ENCODE results near the gene USP11. TPM values are rescaled to one million over a fixed set of nuclear protein-coding genes. Genes with fewer than 3 reads are reported as not detected.

USP11 gene
- total RNA-seq, 1 experiment from 2014 or later, result 153 TPM

DNA sequence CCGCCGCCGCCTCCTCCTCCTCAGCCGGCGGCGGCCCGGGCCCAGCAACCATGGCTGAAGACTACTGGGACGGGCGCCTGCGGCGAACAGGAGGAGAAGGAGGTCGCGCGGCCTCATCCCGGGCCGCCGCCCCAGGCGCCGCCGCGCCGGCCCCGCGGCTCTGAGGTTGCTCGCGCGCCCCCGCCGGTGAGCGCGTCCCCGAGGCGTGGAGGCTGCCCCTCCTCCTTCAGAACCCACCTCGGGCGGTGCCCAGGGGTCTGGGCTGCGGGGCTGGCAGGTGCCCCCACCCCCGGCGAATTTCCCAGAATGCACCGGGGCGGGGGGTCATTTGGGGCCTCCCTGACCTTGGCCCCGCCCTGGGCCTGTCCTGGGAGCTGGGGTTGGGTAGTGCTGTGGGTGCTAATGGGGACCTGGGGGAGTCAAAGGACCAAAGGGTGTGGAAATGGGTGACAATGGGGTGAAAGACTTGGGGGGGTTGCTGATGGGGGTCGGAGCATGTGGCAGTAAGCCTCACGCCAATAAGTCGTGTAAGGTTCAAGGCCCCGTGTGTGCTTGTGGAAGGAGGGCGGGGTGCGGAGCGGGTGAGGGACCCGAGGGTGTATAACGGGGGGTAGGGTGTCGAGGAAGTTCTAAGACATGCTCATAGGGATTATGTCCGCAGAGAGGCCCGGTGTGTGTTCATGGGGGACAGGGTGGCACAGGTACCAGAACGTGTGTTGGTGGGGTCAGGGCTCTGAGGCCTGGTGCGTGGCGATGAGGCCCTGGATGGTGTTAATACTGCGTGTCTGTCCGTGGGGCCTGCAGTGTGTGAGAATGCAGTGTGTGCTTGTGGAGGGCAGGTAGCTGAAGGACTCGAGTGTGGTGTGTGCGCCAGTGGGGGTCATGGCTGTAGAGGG, 13.6 kb upstream of the USP11 start:
- no peak overlapping the region for H2BK120ac ChIP-seq (ENCODE audit: low read depth, low read length, poor library complexity, severe bottlenecking)
- Mint-ChIP-seq H3K4me3 (peak overlapping the region; percentile 92 to 96), H3K36me3 (ENCODE audit: insufficient read depth in 1 of 3, low read depth in 3 of 3) (peaks cover 51 to 65% (median 63%) of the 10 kb centered on the region in 3 experiments), H3K27me3 (ENCODE audit: low read depth) (no peaks in the 10 kb centered on the region; the same call in 1 of the 2 replicates), H3K9me3 (peaks cover 0 to 2% of the 10 kb centered on the region in 2 experiments; a peak in 2 of 5 replicates), H3K27ac (peak overlapping the region; percentile 19 to 92 (median 85); a peak in 6 of 7 replicates), H3K4me1 (peaks cover 36 to 38% of the 10 kb centered on the region in 2 experiments)
- no peak overlapping the region for H2BK15ac ChIP-seq (ENCODE audit: low read depth, low read length)
- H3K4me1 ChIP-seq (ENCODE audit: insufficient read depth, low read length), result peaks cover 6% of the 10 kb centered on the region; the same call in 1 of the 2 replicates
- no peaks in the 10 kb centered on the region for H3K9me3 ChIP-seq (ENCODE audit: control insufficient read depth, low read depth, low read length)
- H3T11ph ChIP-seq (ENCODE audit: low read length), result no peak overlapping the region
- H2AK5ac ChIP-seq (ENCODE audit: insufficient read length, low read length), result no peak overlapping the region
- no peak overlapping the region for H2AFZ ChIP-seq (ENCODE audit: low read length)
- no peaks in the 10 kb centered on the region for H4K20me1 ChIP-seq (ENCODE audit: control insufficient read depth, insufficient read depth, insufficient read length)
- peak overlapping the region; percentile 89 for H3K14ac ChIP-seq (ENCODE audit: insufficient read depth, low read length)
- TF ChIP-seq, protein P1, sequence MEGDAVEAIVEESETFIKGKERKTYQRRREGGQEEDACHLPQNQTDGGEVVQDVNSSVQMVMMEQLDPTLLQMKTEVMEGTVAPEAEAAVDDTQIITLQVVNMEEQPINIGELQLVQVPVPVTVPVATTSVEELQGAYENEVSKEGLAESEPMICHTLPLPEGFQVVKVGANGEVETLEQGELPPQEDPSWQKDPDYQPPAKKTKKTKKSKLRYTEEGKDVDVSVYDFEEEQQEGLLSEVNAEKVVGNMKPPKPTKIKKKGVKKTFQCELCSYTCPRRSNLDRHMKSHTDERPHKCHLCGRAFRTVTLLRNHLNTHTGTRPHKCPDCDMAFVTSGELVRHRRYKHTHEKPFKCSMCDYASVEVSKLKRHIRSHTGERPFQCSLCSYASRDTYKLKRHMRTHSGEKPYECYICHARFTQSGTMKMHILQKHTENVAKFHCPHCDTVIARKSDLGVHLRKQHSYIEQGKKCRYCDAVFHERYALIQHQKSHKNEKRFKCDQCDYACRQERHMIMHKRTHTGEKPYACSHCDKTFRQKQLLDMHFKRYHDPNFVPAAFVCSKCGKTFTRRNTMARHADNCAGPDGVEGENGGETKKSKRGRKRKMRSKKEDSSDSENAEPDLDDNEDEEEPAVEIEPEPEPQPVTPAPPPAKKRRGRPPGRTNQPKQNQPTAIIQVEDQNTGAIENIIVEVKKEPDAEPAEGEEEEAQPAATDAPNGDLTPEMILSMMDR (conservative IDR thresholded peaks at IDR 0.05), result no peak
- peaks cover 14% of the 10 kb centered on the region for H3K23me2 ChIP-seq (ENCODE audit: insufficient read length, low read depth, low read length, poor library complexity, severe bottlenecking)
- no peak overlapping the region for H3K27ac ChIP-seq (ENCODE audit: insufficient read length, low read depth, low read length)
- no peak overlapping the region for H2BK20ac ChIP-seq (ENCODE audit: low read depth, low read length, poor library complexity, severe bottlenecking)
- H3K23ac ChIP-seq (ENCODE audit: insufficient read length, low read depth, low read length), result no peak overlapping the region
- peaks cover 25% of the 10 kb centered on the region; the same call in 1 of the 2 replicates for H3K79me2 ChIP-seq (ENCODE audit: insufficient read depth, low read length)
- no peak overlapping the region for H2BK5ac ChIP-seq (ENCODE audit: insufficient read length, low read length)
- DNase-seq, result peak; percentile 55
- peak overlapping the region; percentile 91 for H3K9ac ChIP-seq (ENCODE audit: extremely low read depth, insufficient read length, low read length)
- H3K18ac ChIP-seq (ENCODE audit: insufficient read length, low read depth, low read length), result peak overlapping the region; percentile 90
- no peaks in the 10 kb centered on the region for H3K27me3 ChIP-seq (ENCODE audit: insufficient read depth, low read length)
- H3K4me2 ChIP-seq (ENCODE audit: insufficient read depth, insufficient read length, low read length), result peak overlapping the region; percentile 95
- peak overlapping the region; percentile 19 for H4K5ac ChIP-seq (ENCODE audit: insufficient read length, low read depth, low read length)
- H3K4ac ChIP-seq (ENCODE audit: low read depth, low read length), result no peak overlapping the region
- no CpG with 5 or more reads among the region's 60 CpGs for WGBS (ENCODE audit: extremely low coverage, insufficient read length, low lambda C conversion rate)
- H4K91ac ChIP-seq (ENCODE audit: insufficient read length, low read depth, low read length), result no peak overlapping the region
- no peak overlapping the region for H2BK12ac ChIP-seq (ENCODE audit: insufficient read length, low read depth, low read length)
- no peak overlapping the region for H4K8ac ChIP-seq (replicated peaks; ENCODE audit: insufficient read length, low read depth, low read length)
- H3K56ac ChIP-seq (ENCODE audit: insufficient read length, low read depth, low read length), result peak overlapping the region; percentile 29
- peaks cover 5% of the 10 kb centered on the region for H3K79me1 ChIP-seq (ENCODE audit: insufficient read depth, low read depth, low read length, poor library complexity, severe bottlenecking)
